Measurements from ENCODE around the gene LIM2.

The LIM2 gene, protein sequence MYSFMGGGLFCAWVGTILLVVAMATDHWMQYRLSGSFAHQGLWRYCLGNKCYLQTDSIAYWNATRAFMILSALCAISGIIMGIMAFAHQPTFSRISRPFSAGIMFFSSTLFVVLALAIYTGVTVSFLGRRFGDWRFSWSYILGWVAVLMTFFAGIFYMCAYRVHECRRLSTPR

DNA sequence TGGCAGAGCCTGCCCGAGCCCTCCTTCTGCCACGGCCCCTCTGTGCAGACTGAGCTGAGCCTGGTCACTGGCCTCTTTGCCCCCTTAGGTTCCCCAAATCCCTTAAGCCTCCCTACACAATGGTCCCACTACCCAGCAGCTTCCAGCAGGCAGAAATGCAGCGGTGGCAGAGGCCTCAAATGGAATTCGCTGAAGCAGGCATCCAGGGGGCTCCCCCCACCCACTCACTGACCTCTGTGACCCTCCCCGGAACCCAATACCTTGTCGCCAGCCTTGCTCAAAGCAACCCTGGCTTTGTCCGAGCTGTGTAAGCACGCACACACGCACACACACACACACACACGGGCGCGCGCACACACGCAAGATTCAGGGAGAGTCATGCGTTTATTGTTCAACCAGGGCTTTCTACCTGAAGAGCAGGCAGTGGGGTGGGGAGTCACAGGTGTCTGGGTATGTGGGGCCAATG is at the start of gene LIM2:
TSS of gene LIM2 (minus strand) at position 51 of the 466 bp plus-strand sequence. CDS start 531 bp downstream, outside the sequence.
- no peak within 1 kb of the TSS for H3K4me3 ChIP-seq (ENCODE audit: low read length)
- TF ChIP-seq, protein P1, sequence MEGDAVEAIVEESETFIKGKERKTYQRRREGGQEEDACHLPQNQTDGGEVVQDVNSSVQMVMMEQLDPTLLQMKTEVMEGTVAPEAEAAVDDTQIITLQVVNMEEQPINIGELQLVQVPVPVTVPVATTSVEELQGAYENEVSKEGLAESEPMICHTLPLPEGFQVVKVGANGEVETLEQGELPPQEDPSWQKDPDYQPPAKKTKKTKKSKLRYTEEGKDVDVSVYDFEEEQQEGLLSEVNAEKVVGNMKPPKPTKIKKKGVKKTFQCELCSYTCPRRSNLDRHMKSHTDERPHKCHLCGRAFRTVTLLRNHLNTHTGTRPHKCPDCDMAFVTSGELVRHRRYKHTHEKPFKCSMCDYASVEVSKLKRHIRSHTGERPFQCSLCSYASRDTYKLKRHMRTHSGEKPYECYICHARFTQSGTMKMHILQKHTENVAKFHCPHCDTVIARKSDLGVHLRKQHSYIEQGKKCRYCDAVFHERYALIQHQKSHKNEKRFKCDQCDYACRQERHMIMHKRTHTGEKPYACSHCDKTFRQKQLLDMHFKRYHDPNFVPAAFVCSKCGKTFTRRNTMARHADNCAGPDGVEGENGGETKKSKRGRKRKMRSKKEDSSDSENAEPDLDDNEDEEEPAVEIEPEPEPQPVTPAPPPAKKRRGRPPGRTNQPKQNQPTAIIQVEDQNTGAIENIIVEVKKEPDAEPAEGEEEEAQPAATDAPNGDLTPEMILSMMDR (IDR thresholded peaks at IDR 0.05; ENCODE audit: insufficient read depth, low read depth, low read length, missing control alignments): no peak
- no peak for DNase-seq (ENCODE audit: low read depth)

DNA sequence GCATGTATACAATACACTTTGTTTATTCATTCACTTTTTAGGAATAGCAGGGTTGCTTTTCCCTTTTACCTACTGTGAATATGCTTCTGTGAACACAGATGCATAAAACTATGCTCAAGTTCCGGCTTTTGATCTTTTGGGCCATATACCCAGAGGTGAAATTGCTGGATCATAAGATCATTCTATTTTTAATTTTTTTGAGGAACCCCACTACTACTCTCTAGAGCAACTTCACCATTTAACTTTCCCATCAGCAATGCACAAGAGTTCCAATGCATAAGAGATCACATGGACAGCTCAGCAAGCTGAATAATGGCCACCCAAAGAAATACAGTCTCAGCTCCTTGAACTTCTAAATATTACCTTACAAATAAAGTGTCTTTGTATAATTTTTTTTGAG is 46.7 kb upstream of the LIM2 start:
- no peak for DNase-seq (ENCODE audit: low read depth)
- TF ChIP-seq, protein P1 (IDR thresholded peaks at IDR 0.05; ENCODE audit: insufficient read depth, low read depth, low read length, missing control alignments): no peak
- no peak overlapping the region for H3K4me3 ChIP-seq (ENCODE audit: low read length)

DNA sequence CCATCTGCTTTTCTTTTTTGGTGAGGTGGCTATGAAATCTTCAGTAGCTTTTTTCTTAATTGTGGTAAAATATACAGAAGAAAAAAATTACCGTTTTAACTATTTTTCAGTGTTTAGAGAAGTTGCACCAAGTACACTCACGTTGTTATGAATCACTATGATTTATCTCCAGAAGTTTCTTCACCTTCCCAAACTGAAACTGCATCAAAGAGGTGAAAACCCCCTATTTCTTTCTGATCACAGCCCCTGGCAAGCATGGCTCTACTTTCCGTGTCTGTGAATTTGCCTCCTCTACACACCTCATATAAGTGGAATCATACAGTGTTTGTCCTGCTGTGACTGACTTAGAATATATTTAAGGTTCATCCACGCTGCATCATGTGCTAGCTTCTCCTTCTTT is 45.3 kb upstream of the LIM2 start:
- TF ChIP-seq, protein P1 (IDR thresholded peaks at IDR 0.05; ENCODE audit: insufficient read depth, low read depth, low read length, missing control alignments): no peak
- H3K4me3 ChIP-seq (ENCODE audit: low read length): no peak overlapping the region
- DNase-seq (ENCODE audit: low read depth): no peak

DNA sequence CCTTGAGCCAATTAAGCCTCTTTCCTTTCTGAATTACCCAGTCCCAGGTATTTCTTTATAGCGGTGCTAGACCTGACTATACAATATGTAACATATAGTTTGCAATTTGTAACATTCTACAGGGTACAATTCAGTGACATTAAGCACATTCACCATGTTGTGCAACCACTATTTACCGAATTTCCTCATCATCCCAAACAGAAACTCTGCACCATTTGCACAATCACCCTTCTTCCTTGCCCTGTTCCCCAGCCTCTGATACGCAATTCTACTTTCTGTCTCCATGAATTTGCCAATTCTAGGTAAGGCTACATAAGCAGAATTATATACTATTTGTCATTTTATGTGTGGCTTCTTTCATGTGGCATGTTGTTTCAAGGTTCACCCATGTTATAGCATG is 43.4 kb upstream of the LIM2 start:
- TF ChIP-seq, protein P1 (IDR thresholded peaks at IDR 0.05; ENCODE audit: insufficient read depth, low read depth, low read length, missing control alignments): no peak
- no peak for DNase-seq (ENCODE audit: low read depth)
- no peak overlapping the region for H3K4me3 ChIP-seq (ENCODE audit: low read length)

DNA sequence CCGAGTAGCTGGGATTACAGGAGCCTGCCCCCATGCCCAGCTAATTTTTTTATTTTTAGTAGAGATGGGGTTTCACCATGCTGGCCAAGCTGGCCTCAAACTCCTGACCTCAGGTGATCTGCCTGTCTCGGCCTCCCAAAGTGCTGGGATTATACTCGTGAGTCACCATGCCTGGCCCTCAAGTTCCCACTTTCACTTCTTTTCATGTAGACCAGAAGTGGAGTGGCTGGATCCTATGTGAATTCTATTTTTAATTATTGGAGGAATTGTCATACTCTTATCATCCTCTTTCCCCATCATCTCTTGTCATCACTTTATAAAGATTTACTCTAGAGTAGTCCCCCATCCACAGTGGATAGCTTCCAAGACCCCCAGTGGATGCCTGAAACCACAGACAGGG is 42.4 kb upstream of the LIM2 start:
- DNase-seq (ENCODE audit: low read depth): no peak
- TF ChIP-seq, protein P1 (IDR thresholded peaks at IDR 0.05; ENCODE audit: insufficient read depth, low read depth, low read length, missing control alignments): no peak
- H3K4me3 ChIP-seq (ENCODE audit: low read length): no peak overlapping the region

DNA sequence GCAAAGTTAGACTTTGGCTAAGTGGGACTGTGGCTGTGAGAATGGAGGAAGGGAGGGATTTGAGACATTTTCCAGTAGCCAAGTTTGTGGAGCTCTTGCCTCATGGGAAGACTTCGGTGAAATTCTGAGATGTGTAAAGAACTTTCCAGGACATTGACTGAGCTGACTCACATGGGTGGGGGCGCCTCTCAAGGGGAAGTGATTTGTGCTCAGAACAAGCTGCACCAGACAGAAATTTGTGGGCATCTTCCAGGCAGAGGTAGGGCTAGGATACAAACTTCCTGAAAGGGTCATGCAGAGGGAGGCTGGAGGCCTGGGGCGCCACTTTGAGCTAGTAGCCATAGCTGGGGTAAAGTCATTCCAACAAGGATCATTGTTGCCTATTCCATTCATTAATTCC is 39.4 kb upstream of the LIM2 start:
- H3K4me3 ChIP-seq (ENCODE audit: low read length): no peak overlapping the region
- TF ChIP-seq, protein P1 (IDR thresholded peaks at IDR 0.05; ENCODE audit: insufficient read depth, low read depth, low read length, missing control alignments): no peak
- DNase-seq (ENCODE audit: low read depth): no peak

DNA sequence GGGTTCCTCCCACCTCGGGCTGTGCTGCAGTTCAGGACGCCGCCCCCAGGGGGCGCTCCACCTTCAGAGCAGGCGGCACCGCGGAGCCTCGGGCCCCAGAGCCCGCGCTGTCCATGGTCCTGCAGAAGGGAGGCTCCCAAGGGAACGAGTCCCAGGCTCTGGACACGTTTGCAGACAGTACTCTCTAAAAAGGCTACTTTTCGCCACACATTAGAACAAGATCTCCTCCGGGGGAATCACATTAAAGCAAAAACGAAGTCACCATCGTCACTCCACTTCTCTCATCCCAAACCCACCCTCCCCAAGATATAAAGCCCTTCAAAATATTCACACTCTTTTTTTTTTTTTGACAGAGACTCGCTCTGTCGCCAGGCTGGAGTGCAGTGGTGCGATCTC is 34.3 kb upstream of the LIM2 start:
- H3K4me3 ChIP-seq (ENCODE audit: low read length): no peak overlapping the region
- DNase-seq (ENCODE audit: low read depth): peak; percentile 58
- TF ChIP-seq, protein P1 (IDR thresholded peaks at IDR 0.05; ENCODE audit: insufficient read depth, low read depth, low read length, missing control alignments): peak; percentile 79
